ENCODE measurements around the gene ADGRG1. TPM values are rescaled to one million over a fixed set of nuclear protein-coding genes. Genes with fewer than 3 reads are reported as not detected.

The ADGRG1 gene
- total RNA-seq, 1 experiment from 2014 or later, result 13.1 TPM

DNA sequence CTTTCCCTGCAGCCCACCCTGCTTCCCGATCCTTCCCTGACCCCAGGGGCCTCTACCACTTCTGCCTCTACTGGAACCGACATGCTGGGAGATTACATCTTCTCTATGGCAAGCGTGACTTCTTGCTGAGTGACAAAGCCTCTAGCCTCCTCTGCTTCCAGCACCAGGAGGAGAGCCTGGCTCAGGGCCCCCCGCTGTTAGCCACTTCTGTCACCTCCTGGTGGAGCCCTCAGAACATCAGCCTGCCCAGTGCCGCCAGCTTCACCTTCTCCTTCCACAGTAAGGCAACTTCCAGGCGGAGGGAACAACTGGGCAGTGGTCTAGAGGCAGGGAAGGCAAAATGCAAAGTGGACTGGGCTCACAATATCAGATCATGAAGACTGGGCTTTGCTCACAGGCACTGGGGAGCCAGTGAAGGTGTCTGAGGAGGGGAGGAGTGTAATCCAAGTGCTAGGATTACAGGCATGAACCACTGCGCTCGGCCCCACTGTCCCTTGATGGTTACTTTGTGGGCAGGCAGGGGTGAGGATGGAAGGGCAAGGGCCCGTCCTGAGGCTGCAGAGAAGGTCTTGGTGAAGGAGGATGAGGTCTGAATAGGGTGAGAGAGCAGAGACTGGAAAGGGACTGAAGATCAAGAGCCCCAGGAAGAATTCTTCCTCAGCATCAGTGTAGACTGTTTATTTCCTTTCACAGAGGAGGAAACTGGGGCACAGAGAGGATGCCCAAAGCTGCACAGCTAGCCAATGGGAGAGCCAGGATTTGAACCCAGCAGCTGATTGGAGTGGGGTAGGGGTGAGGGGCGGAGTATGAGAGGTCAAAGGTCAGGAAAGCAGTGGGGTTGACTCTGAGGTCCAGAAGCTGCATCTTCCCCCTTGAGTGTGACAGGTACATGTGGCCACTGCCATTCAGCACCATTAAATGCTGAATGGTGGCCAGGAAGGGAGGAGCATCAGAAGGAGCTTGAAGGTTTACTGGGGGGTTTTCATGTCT is 23.2 kb downstream of the ADGRG1 start:
- intact Hi-C loops (cut with micrococcal nuclease; ENCODE audit: unreplicated experiment), result no loop called here
- H3K27me3 ChIP-seq (ENCODE audit: control insufficient read depth, insufficient read depth, low read length), result no peaks in the 10 kb centered on the region
- DNase-seq (ENCODE audit: low read depth, low spot score), result no peak

DNA sequence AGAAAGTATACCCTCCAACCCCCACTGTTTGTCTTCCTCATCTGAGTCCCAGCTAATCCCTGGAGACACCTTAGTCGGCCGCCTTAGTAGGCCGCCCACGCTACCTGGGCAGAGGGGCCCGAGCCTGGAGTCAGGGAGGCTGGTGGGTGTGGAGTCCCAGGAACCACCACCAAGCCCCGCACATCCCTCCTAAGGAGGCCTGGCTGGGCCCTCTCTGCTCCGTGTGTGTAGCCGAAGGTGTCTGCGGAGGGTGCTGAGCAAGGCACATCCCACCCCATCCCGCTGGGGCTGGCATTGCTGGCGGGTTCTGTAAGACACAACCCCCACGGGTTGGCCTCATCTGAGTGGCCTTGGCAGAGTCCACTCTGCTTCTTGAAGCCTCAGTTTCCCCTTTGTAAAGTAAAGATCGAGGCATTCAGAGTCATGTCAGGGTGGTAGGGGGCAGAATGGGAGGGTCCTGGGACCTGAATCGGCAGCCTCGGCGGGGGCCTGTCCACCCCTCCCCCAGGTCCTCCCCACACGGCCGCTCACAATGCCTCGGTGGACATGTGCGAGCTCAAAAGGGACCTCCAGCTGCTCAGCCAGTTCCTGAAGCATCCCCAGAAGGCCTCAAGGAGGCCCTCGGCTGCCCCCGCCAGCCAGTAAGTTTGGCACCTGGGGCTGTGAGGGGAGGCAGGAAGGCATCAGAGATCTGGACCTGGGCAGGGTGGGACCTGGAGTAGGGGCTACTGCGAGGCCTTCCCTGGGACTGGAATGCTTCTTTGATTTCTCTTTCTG is 24.5 kb downstream of the ADGRG1 start:
- POLR2A ChIA-PET, result interaction anchor here (0.5 kb wide), 1 partner anchor 19 kb away, joined by 5 read pairs; no protein-coding TSS in a partner anchor
- H3K4me3 ChIP-seq (ENCODE audit: low read depth in 2 of 2, low read length in 2 of 2), result no peak overlapping the region
- no peaks in the 10 kb centered on the region for H3K36me3 ChIP-seq (ENCODE audit: control insufficient read depth, insufficient read depth, low read length)
- BruUV-seq (replicated peaks), result no TSS peak
- CTCF ChIA-PET, result no interaction called here
- in situ Hi-C loops (cut with HindIII; ENCODE audit: low pct_unique_long_range_greater_than_20kb, low sequenced_read_pairs), result no loop called here
- no peaks in the 10 kb centered on the region for H3K27me3 ChIP-seq (ENCODE audit: control insufficient read depth, insufficient read depth, low read length)
- intact Hi-C loops (cut with micrococcal nuclease; ENCODE audit: unreplicated experiment), result no loop called here
- no peak for ATAC-seq
- TF ChIP-seq, protein P1, sequence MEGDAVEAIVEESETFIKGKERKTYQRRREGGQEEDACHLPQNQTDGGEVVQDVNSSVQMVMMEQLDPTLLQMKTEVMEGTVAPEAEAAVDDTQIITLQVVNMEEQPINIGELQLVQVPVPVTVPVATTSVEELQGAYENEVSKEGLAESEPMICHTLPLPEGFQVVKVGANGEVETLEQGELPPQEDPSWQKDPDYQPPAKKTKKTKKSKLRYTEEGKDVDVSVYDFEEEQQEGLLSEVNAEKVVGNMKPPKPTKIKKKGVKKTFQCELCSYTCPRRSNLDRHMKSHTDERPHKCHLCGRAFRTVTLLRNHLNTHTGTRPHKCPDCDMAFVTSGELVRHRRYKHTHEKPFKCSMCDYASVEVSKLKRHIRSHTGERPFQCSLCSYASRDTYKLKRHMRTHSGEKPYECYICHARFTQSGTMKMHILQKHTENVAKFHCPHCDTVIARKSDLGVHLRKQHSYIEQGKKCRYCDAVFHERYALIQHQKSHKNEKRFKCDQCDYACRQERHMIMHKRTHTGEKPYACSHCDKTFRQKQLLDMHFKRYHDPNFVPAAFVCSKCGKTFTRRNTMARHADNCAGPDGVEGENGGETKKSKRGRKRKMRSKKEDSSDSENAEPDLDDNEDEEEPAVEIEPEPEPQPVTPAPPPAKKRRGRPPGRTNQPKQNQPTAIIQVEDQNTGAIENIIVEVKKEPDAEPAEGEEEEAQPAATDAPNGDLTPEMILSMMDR (IDR thresholded peaks at IDR 0.05), result no peak
- no peak for TF ChIP-seq POLR2AphosphoS5 (IDR thresholded peaks at IDR 0.05; ENCODE audit: low read depth, low read length)
- TF ChIP-seq, protein P2, sequence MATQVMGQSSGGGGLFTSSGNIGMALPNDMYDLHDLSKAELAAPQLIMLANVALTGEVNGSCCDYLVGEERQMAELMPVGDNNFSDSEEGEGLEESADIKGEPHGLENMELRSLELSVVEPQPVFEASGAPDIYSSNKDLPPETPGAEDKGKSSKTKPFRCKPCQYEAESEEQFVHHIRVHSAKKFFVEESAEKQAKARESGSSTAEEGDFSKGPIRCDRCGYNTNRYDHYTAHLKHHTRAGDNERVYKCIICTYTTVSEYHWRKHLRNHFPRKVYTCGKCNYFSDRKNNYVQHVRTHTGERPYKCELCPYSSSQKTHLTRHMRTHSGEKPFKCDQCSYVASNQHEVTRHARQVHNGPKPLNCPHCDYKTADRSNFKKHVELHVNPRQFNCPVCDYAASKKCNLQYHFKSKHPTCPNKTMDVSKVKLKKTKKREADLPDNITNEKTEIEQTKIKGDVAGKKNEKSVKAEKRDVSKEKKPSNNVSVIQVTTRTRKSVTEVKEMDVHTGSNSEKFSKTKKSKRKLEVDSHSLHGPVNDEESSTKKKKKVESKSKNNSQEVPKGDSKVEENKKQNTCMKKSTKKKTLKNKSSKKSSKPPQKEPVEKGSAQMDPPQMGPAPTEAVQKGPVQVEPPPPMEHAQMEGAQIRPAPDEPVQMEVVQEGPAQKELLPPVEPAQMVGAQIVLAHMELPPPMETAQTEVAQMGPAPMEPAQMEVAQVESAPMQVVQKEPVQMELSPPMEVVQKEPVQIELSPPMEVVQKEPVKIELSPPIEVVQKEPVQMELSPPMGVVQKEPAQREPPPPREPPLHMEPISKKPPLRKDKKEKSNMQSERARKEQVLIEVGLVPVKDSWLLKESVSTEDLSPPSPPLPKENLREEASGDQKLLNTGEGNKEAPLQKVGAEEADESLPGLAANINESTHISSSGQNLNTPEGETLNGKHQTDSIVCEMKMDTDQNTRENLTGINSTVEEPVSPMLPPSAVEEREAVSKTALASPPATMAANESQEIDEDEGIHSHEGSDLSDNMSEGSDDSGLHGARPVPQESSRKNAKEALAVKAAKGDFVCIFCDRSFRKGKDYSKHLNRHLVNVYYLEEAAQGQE (IDR thresholded peaks at IDR 0.05; ENCODE audit: insufficient read depth in 1 of 2, low read depth in 2 of 2, low read length in 1 of 2), result no peak
- TF ChIP-seq SIN3A (IDR thresholded peaks at IDR 0.05; ENCODE audit: borderline replicate concordance, insufficient read depth, low read depth, low read length), result no peak
- no peak for TF ChIP-seq TCF7L2 (IDR thresholded peaks at IDR 0.05; ENCODE audit: low read depth, low read length)
- no peaks in the 10 kb centered on the region for H3K4me1 ChIP-seq (ENCODE audit: control insufficient read depth, insufficient read depth, low read length)
- no peak overlapping the region for H3K27ac ChIP-seq (ENCODE audit: low read length)
- H3K9me3 ChIP-seq (ENCODE audit: control insufficient read depth, insufficient read depth, low read depth, low read length), result no peaks in the 10 kb centered on the region
- DNase-seq (ENCODE audit: low read depth, low spot score), result no peak

More for the DNA sequence above, 23.2 kb downstream of the ADGRG1 start:
- Histone ChIP-seq H3K27ac (ENCODE audit: low read length) (no peak overlapping the region), H3K4me1 (ENCODE audit: control insufficient read depth, insufficient read depth, low read length) (peaks cover 1% of the 10 kb centered on the region), H3K36me3 (ENCODE audit: control insufficient read depth, insufficient read depth, low read length) (no peaks in the 10 kb centered on the region), H3K4me3 (ENCODE audit: low read depth in 2 of 2, low read length in 2 of 2) (no peak overlapping the region), H3K9me3 (ENCODE audit: control insufficient read depth, insufficient read depth, low read depth, low read length) (no peaks in the 10 kb centered on the region)
- no TSS peak for BruUV-seq (replicated peaks)
- ChIA-PET CTCF (interaction anchor here (0.7 kb wide), 1 partner anchor 42 kb away, joined by 3 read pairs; no protein-coding TSS in a partner anchor), POLR2A (no interaction called here)
- TF ChIP-seq, protein P2 (IDR thresholded peaks at IDR 0.05; ENCODE audit: insufficient read depth in 1 of 2, low read depth in 2 of 2, low read length in 1 of 2), result no peak
- TF ChIP-seq TCF7L2 (IDR thresholded peaks at IDR 0.05; ENCODE audit: low read depth, low read length) (no peak), POLR2AphosphoS5 (IDR thresholded peaks at IDR 0.05; ENCODE audit: low read depth, low read length) (no peak), SIN3A (IDR thresholded peaks at IDR 0.05; ENCODE audit: borderline replicate concordance, insufficient read depth, low read depth, low read length) (no peak)
- TF ChIP-seq, protein P1 (IDR thresholded peaks at IDR 0.05), result no peak
- in situ Hi-C loops (cut with HindIII; ENCODE audit: low pct_unique_long_range_greater_than_20kb, low sequenced_read_pairs), result no loop called here
- no peak for ATAC-seq
